ENCODE measurements around the gene HNRNPLL. TPM values are rescaled to one million over a fixed set of nuclear protein-coding genes. Genes with fewer than 3 reads are reported as not detected.

Gene HNRNPLL
- total and polyA plus RNA-seq, 2 of the 8 experiments (the other 6 are each of a cell fraction or from before 2014, with no cell fraction given): 18.6 to 69.3 TPM

DNA sequence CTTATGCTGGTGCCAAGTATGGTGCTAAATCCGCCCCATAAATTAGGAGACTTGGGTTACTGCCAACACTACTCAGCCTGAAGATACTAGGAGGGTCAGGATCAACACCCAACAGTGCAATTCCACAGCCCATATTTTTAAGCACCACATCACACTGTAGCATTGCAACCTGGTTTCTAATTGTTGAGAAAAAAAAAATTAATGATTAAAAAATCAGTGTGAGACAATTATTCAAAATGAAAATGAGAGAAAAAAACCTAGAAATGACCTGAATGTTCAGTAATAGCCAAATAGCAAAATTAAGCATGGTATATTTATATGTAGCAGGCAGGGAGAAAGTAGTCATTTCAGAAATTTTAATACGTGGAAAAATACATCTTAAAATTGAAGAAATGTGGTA, 29.2 kb upstream of the HNRNPLL start:
- 87% methylated on average over 2 of the region's 2 CpGs; no CpG with 5 or more reads in 1 of the 2 experiments for WGBS, 2 experiments (ENCODE audit: extremely low coverage in 1 of 2, insufficient coverage in 1 of 2, insufficient read length in 1 of 2, insufficient replicate concordance in 2 of 2, low coverage in 1 of 2, low lambda C conversion rate in 2 of 2, missing lambda C conversion rate in 1 of 2)
- no peak overlapping the region for H3K14ac ChIP-seq (ENCODE audit: insufficient read length)

More for the DNA sequence above, 29.2 kb upstream of the HNRNPLL start:
- TF ChIP-seq RAD21 (IDR thresholded peaks at IDR 0.05 in 1 of 2, conservative IDR thresholded peaks at IDR 0.05 in 1 of 2; ENCODE audit: low read depth in 2 of 2, low read length in 2 of 2): no peak
- TF ChIP-seq ASH2L (IDR thresholded peaks at IDR 0.05; ENCODE audit: low read length): no peak
- no peak for TF ChIP-seq RNF2 (IDR thresholded peaks at IDR 0.05; ENCODE audit: borderline replicate concordance, low read depth, low read length, missing control alignments, poor library complexity, severe bottlenecking)
- no peak for TF ChIP-seq SP4 (IDR thresholded peaks at IDR 0.05; ENCODE audit: low read length)
- no peak for TF ChIP-seq JUN (IDR thresholded peaks at IDR 0.05; ENCODE audit: low read depth, low read length)
- no peak for TF ChIP-seq CBX5 (IDR thresholded peaks at IDR 0.05; ENCODE audit: low read depth, low read length)
- no peak for DNase-seq (ENCODE audit: low read depth in 1 of 2, low spot score in 2 of 2)
- Histone ChIP-seq H3K56ac (replicated peaks; ENCODE audit: insufficient read length, low read depth, low read length) (no peak overlapping the region), H3K79me1 (ENCODE audit: low read depth, low read length) (no peaks in the 10 kb centered on the region), H2BK15ac (ENCODE audit: low read length) (no peak overlapping the region), H3K27me3 (replicated peaks in 1 of 4; ENCODE audit: control insufficient read depth in 3 of 4, extremely low read depth in 1 of 4, insufficient read depth in 3 of 4, low read length in 3 of 4) (no peaks in the 10 kb centered on the region), H3K4me2 (ENCODE audit: insufficient read depth in 1 of 2, low read depth in 2 of 2, low read length in 2 of 2) (no peak overlapping the region), H3K4me3 (ENCODE audit: extremely low read depth in 1 of 4, insufficient read depth in 2 of 4, low read depth in 3 of 4, low read length in 4 of 4) (no peak overlapping the region), H3K79me2 (ENCODE audit: control insufficient read depth in 1 of 2, insufficient read depth in 2 of 2, low read length in 2 of 2) (no peaks in the 10 kb centered on the region), H2BK5ac (ENCODE audit: low read depth, low read length) (no peak overlapping the region), H3K4me1 (replicated peaks in 1 of 4; ENCODE audit: control insufficient read depth in 3 of 4, insufficient read depth in 4 of 4, low read length in 3 of 4) (no peaks in the 10 kb centered on the region), H4K5ac (ENCODE audit: insufficient read length, low read depth, low read length) (no peak overlapping the region), H3K23me2 (ENCODE audit: low read depth, low read length) (no peaks in the 10 kb centered on the region), H4K20me1 (replicated peaks in 1 of 2; ENCODE audit: control insufficient read depth in 1 of 2, insufficient read depth in 2 of 2, low read length in 2 of 2) (no peaks in the 10 kb centered on the region), H3K23ac (ENCODE audit: insufficient read length) (no peak overlapping the region), H2BK20ac (ENCODE audit: low read length) (no peak overlapping the region), H2AFZ (ENCODE audit: low read length) (no peak overlapping the region), H4K91ac (replicated peaks; ENCODE audit: insufficient read length, low read length) (no peak overlapping the region), H3K4ac (replicated peaks; ENCODE audit: insufficient read length, low read depth, low read length) (no peak overlapping the region), H3K9ac (replicated peaks in 1 of 4; ENCODE audit: extremely low read depth in 1 of 4, low read depth in 3 of 4, low read length in 3 of 4) (no peak overlapping the region), H4K8ac (ENCODE audit: extremely low read depth, insufficient read depth, low read length) (no peak overlapping the region), H3K9me3 (ENCODE audit: insufficient read depth in 2 of 2, low read depth in 1 of 2, low read length in 1 of 2) (0 out of 4 replicates have a peak, but pooled peaks cover 0 to 4% of the 10 kb centered on the region in 2 experiments), H2BK12ac (ENCODE audit: low read depth, low read length) (no peak overlapping the region), H3K27ac (ENCODE audit: low read depth, low read length) (no peak overlapping the region), H3K18ac (ENCODE audit: extremely low read depth, low read length) (no peak overlapping the region), H3K36me3 (ENCODE audit: control insufficient read depth in 2 of 4, insufficient read depth in 4 of 4, low read length in 3 of 4) (no peaks in the 10 kb centered on the region), H2AK5ac (ENCODE audit: low read depth, low read length) (no peak overlapping the region), H2BK120ac (replicated peaks; ENCODE audit: low read depth, low read length) (no peak overlapping the region)
- ChIA-PET POLR2A (ENCODE audit: partially characterized antibody) (no interaction called here), CTCF (ENCODE audit: partially characterized antibody) (no interaction called here)
- FAIRE-seq: no peak

All from H1 (cell line).